ENCODE results near the gene SLC39A6.
"Not testable (repeated sequence)": the region's sequence is repeated elsewhere in the genome, so short reads cannot be mapped to it uniquely, and the experiment has no call there.

SLC39A6 gene

GRCh38 chr18:36132756-36133155 is 3.6 kb upstream of the SLC39A6 start:
- no peak for DNase-seq

DNA sequence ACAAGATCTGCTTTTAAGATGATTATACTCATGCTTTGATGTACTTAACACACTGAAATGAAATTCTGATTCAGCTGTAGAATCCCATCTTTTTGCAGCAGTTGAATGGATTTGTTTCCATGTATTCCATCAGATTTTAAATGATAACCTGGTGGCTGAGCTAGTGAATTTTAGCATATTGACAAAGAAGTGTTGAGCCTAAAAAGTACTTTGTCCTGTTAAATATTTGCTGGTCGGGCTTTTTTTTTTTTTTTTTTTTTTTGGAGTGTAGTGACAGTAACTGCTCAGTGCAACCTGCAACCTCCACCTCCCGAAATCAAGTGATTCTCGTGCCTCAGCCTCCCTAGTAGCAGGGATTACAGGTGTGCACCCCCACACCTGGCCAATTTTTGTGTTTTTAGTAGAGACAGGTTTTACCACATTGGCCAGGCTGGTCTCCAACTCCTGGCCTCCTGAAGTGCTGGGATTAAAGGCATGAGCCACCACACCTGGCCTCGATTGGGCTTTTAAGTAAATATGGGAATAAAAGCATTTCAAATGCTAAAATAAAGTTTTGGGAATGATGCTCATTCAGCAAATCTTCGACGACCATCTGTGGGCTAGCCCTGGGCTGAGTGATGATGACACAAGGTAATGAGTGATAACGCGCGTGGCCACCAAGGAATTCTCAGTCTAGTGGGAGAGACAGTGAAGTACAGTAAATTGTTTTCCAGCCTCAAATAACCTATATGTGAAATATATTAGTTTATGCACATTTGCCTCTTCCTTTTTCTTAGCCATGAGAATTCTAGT is 2.7 kb upstream of the SLC39A6 start:
- DNase-seq: no peak

- DNase-seq: no peak
These were observed 1.9 kb upstream of the SLC39A6 start for GRCh38 chr18:36130883-36131653.

DNA sequence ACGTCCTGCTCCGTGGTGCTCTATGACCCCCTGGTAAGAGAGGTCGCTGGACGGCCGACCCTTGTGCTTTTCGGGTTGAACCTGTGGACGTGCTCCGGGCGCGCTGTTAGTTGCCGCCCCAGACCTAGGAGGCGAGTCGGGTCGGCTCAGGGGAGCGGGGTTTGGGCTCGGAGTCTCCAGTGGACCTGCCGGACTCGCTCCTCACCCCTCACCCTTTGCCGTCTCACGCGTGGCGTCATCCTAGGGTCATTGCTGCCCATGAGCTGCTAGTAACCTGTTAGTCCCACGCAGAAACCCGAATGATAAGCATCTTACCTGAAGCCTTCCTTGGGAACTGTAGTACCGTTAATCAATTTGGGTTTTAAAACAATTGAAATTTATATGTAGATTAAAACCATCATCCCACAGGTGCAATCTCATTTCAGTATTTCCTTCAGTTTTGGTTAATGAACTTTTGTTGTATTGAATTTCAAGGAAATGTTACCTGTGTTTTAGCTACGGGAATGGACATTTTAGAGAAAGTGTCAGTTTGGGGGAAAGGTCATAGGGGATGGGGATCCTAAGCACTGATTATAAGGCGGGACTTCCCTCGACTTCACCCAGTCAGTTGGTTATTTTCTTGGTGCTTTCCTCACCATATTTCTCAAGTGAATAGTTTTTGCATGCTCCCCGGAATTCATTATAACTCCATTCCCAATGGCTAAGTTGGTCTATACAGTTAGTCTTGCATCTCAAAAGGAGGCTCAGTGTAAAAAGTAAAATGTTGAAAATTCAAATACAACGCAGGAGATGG is 1.1 kb upstream of the SLC39A6 start:
- DNase-seq: no peak

DNA sequence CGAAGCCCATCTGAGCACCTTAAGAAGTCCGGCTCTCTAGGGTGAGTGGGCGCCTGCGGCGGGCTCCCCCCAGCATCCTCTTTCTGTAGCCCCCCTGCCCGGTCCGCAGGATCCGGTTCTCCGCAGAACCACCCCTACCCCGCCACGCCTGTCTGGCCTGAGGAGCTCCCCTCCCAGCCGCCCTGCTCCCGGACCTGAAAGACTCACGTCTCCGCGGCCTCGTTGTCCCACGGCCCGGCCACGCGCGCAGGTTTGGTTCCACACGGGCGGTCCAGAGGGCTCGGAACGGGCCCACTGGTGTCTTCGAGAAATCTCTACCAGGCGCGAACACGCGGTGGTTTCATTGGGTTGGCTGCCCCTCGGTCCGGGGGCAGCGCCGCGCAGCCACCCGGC is 237 bp downstream of the SLC39A6 start:
- no peak for DNase-seq

DNA sequence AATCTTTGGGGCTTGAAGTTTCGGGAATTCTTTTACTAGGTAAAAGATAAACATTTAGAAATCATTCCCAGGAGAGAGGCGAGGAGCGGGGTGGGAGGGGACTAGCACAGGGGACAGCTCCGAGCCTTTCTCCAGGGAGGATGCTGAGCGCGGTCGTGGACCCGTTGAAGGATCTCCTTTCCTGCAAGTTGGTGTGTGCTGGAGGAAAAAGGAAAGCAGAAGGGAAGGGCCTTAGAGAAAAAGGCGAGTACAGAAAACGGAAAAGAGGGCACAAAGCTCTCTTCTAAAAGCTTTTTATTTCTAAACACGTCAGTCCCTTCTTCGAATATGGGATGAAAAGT is 640 bp downstream of the SLC39A6 start:
- DNase-seq: no peak

DNA sequence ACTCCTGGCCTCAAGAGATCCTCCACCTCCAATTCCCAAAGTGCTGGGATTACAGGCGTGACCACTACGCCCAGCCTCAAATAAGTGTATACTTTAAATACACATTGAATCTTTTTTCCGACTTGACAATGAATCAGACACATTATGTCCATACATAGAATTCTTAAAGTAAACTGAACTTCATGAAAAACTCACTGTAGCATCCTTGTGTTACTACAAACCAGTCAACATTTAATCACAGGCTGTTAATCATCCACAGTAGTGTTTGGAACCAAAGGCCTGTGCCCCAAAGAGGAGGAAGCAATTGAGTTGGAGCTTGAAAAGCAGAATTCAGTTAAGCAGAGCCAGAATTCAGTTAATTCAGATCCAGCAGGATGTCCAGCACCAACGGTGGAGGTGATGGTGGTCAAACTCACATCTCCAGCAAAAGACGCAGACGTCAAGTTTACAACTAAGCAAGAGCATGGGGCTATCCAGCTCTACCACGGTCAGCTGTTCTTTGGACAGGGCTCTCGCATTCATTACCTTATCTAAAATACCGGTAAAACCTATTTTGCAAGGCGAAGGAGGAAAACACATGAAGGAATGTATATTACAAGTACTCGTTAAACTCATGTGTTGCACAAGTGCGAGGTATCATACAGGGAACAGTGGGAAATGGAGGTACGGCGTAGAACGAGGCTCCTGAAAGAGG is 1.2 kb downstream of the SLC39A6 start:
- no peak for DNase-seq

- DNase-seq: no peak
These were observed 2.5 kb downstream of the SLC39A6 start for GRCh38 chr18:36126668-36127067.

GRCh38 chr18:36124841-36125240 is 4.3 kb downstream of the SLC39A6 start:
- no peak for DNase-seq

- DNase-seq: no peak
These were observed 8.8 kb downstream of the SLC39A6 start for GRCh38 chr18:36120297-36120696.

DNA sequence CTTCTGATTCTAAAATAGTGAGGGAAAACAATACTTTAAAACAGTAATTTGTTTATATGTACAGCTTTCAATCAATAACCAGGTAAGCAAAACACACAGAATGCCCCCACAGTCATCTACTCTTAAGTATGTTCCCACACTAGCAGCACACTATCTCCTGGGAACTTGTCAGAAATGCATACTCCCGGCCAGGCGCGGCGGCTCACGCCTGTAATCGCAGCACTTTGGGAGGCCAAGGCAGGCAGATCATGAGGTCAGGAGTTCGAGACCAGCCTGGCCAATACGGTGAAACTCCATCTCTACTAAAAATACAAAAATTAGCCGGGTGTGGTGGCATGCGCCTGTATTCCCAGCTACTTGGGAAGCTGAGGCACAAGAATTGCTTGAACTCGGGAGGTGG is 12.4 kb downstream of the SLC39A6 start:
- DNase-seq: not testable (repeated sequence)

DNA sequence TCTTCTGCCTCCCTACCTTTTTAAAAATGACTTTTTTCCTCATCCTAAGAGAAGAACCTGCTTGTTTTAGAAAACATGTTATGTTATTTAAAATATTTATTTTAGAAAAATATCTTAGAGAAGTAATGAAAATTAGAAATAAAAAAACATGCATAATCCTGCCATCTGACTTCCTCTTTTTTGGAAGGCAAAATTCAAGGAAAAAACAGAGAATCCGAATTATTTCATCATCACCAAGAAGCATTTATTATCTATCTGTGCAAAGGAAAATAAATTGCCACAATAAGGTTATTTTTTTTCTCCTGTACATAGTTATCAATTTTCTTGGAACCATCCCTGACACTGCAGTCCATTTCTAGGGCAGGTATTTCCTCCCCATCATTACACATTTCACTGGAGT is 14.4 kb downstream of the SLC39A6 start:
- no peak for DNase-seq

- DNase-seq: no peak
These were observed 14.9 kb downstream of the SLC39A6 start for GRCh38 chr18:36114251-36114650.

GRCh38 chr18:36112302-36112701 is 16.8 kb downstream of the SLC39A6 start:
- DNase-seq: no peak

DNA sequence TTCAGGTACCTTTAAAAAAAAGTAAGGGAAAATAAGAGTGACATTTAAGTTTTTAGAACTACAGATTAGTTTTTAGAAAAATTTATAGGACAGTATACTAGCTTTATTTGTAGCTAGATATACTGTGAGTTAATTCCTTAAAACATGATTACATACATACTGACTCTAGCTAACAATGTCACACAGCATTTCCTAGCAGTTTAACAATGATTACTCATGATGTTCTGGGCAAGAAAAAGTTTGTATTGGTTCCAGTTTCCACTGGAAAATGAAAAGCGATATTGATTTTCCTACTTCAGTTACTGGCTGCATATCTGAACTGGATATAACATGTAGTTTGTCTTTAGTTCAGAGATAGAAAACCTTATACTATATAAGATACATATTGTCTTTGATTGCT is 19.4 kb downstream of the SLC39A6 start:
- no peak for DNase-seq

GRCh38 chr18:36108601-36109000 is 20.5 kb downstream of the SLC39A6 start:
- DNase-seq: no peak

GRCh38 chr18:36108196-36108595 is 20.9 kb downstream of the SLC39A6 start:
- DNase-seq: no peak

- no peak for DNase-seq
These were observed 21.7 kb downstream of the SLC39A6 start for GRCh38 chr18:36107477-36107876.

DNA sequence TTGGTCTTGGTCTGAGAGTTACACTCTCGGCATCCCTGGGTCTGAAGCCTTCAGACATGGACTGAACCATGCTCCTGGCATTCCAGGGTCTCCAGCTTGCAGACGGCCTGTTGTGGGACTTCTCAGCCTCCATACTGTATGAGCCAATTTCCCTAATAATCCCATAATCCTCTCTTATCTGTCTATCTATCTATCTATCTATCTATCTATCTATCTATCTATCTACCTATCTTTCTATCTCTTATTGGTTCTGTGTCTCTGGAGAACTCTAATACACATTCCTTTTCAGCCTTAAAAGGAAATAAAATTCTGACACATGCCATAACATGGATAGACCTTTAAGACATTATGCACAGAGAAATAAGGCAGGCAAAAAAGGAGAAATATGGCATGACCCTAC is 24.4 kb downstream of the SLC39A6 start:
- no peak for DNase-seq

DNA sequence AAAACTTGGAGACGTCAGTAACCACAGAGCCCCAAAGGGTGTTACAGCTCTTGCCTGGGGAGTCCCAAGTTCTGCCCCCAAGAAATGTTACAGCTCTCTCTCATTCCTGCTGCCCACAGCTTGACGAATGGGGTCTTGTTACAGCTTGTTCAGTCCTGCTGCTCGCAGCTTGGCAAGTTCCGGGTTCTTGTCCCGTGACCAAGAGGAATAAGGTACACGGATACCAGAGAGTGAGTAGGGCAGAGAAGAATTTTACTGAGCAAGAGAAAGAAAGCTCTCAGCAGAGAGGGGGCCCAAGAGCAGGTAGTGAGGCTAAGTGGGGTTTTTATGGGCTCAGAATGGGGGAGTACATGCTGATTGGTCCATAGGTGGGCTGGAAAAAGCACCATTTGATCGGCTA is 27.2 kb downstream of the SLC39A6 start:
- DNase-seq: no peak

DNA sequence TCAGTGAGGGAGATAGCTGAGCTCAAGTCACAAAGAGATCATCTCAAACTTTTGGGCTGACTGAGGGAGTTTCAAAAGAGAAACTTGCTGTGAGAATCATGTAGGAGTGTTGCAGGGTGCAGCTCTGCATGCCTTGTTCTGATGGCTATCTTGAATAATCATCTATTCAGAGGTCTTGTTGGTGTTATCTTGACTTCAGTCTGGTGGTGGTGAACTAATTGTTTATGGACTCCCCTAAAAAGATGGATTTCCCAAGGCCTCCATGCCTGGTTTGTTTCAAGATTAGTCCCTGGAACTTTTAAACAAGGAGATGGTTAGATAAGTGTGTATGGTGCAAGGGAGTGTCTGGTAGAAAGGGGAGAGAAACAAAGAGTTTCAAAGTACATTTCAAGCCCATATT is 29.8 kb downstream of the SLC39A6 start:
- DNase-seq: no peak

- DNase-seq: no peak
These were observed 32.2 kb downstream of the SLC39A6 start for GRCh38 chr18:36096955-36097354.

GRCh38 chr18:36095936-36096519 is 33.1 kb downstream of the SLC39A6 start:
- no peak for DNase-seq

Data from stimulated activated naive CD4-positive, alpha-beta T cell treated with Interleukin-2 at 50 U/mL for 16 hours (primary cell).